WTC11 (cell line): ENCODE results near the gene GGA1.

ENCODE experiments used
- ATF1 ChIP-seq: sonication (generic); formaldehyde crosslinking; IDR thresholded peaks from 2 replicates; pipeline ENCODE4 v1.8.1; 2023; ENCODE audit warnings: mild to moderate bottlenecking, moderate library complexity, missing genetic modification reagents
- CREM ChIP-seq: sonication (generic); formaldehyde crosslinking; IDR thresholded peaks from 2 replicates; pipeline ENCODE4 v1.8.1; 2022; ENCODE audit warnings: mild to moderate bottlenecking, missing genetic modification reagents, moderate library complexity
- IRF2 ChIP-seq: sonication (generic); formaldehyde crosslinking; IDR thresholded peaks from 2 replicates; pipeline ENCODE4 v1.8.0; 2022; ENCODE audit warnings: low read depth, missing genetic modification reagents, borderline replicate concordance
- TP53 ChIP-seq: sonication (generic); formaldehyde crosslinking; IDR thresholded peaks from 2 replicates; pipeline ENCODE4 v1.8.1; 2023; ENCODE audit warnings: mild to moderate bottlenecking, missing genetic modification reagents
- TF ChIP-seq, protein P1 (sequence below): fragments of 200-600 bp; IDR thresholded peaks from 2 replicates; pipeline ENCODE4 v1.8.0; 2022; ENCODE audit warnings: antibody characterized with exemption
- TF ChIP-seq, protein P2 (sequence below): sonication (generic); formaldehyde crosslinking; IDR thresholded peaks from 2 replicates; pipeline ENCODE4 v1.8.0; 2022; ENCODE audit warnings: mild to moderate bottlenecking, missing genetic modification reagents
- TF ChIP-seq, protein P3 (sequence below): fragments of 250-450 bp; sonication (Bioruptor Pico); IDR thresholded peaks from 2 replicates; pipeline ENCODE4 v2.1.2; 2022; ENCODE audit warnings: mild to moderate bottlenecking, moderate library complexity
- TF ChIP-seq, protein P4 (sequence below): sonication (generic); formaldehyde crosslinking; IDR thresholded peaks from 2 replicates; pipeline ENCODE4 v1.8.1; 2023; ENCODE audit warnings: mild to moderate bottlenecking, moderate library complexity, missing genetic modification reagents
- TF ChIP-seq, protein P5 (sequence below): sonication (generic); formaldehyde crosslinking; IDR thresholded peaks from 2 replicates; pipeline ENCODE4 v1.8.1; 2022; ENCODE audit warnings: low read depth, missing genetic modification reagents, borderline replicate concordance

DNA sequence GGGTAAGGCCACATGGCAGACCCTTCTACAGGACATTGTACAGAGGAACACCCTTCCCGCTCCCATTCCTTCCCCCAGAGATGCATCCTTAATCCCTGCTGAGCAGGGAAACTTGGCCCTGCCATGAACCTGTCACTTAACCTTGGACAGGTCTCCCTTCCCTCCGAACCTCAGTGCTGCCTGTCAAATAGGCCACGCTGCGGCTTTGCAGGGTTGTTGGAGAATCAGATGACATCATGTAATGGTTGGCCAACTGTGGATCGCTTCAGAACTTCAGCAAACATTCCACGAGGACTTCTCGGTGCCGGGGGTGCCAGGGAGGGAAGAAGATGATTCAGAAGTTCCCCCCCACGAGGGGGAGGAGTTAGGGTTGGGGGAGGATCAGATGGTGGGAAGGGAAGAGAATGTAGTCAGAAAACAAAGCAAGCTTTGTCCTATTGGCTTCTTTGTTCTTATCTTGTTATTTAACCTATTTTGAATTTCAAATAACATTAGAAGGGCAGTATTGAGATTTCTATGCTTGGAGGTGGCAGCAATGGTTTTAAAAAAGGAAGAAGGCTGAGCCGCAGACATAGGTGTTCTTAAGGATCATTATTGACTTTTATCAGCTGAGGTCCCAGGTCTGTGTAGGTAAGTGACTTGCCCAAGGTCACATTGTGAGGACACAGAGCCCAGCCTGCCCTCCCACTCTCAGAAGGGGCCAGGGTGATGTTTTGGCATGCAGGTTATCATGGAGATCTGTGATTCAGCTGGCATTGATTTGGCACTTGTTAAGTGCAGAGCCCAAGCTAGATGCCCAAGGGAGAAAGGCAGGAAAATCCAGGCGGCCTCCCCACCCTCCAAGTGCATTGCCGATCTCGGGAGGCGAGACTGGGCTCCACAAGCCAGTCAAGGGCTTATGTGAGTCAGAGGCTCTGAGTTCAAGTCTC is 45.2 kb upstream of the GGA1 start:
- TF ChIP-seq TP53 (CRISPR knock-in tag) (no peak), CREM (no peak), IRF2 (CRISPR knock-in tag) (no peak), ATF1 (CRISPR knock-in tag) (no peak)
- TF ChIP-seq, protein P1, sequence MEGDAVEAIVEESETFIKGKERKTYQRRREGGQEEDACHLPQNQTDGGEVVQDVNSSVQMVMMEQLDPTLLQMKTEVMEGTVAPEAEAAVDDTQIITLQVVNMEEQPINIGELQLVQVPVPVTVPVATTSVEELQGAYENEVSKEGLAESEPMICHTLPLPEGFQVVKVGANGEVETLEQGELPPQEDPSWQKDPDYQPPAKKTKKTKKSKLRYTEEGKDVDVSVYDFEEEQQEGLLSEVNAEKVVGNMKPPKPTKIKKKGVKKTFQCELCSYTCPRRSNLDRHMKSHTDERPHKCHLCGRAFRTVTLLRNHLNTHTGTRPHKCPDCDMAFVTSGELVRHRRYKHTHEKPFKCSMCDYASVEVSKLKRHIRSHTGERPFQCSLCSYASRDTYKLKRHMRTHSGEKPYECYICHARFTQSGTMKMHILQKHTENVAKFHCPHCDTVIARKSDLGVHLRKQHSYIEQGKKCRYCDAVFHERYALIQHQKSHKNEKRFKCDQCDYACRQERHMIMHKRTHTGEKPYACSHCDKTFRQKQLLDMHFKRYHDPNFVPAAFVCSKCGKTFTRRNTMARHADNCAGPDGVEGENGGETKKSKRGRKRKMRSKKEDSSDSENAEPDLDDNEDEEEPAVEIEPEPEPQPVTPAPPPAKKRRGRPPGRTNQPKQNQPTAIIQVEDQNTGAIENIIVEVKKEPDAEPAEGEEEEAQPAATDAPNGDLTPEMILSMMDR, result no peak
- TF ChIP-seq, protein P2, sequence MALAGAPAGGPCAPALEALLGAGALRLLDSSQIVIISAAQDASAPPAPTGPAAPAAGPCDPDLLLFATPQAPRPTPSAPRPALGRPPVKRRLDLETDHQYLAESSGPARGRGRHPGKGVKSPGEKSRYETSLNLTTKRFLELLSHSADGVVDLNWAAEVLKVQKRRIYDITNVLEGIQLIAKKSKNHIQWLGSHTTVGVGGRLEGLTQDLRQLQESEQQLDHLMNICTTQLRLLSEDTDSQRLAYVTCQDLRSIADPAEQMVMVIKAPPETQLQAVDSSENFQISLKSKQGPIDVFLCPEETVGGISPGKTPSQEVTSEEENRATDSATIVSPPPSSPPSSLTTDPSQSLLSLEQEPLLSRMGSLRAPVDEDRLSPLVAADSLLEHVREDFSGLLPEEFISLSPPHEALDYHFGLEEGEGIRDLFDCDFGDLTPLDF, result no peak
- TF ChIP-seq, protein P3, sequence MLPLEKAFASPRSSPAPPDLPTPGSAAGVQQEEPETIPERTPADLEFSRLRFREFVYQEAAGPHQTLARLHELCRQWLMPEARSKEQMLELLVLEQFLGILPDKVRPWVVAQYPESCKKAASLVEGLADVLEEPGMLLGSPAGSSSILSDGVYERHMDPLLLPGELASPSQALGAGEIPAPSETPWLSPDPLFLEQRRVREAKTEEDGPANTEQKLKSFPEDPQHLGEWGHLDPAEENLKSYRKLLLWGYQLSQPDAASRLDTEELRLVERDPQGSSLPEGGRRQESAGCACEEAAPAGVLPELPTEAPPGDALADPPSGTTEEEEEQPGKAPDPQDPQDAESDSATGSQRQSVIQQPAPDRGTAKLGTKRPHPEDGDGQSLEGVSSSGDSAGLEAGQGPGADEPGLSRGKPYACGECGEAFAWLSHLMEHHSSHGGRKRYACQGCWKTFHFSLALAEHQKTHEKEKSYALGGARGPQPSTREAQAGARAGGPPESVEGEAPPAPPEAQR, result no peak
- TF ChIP-seq, protein P4, sequence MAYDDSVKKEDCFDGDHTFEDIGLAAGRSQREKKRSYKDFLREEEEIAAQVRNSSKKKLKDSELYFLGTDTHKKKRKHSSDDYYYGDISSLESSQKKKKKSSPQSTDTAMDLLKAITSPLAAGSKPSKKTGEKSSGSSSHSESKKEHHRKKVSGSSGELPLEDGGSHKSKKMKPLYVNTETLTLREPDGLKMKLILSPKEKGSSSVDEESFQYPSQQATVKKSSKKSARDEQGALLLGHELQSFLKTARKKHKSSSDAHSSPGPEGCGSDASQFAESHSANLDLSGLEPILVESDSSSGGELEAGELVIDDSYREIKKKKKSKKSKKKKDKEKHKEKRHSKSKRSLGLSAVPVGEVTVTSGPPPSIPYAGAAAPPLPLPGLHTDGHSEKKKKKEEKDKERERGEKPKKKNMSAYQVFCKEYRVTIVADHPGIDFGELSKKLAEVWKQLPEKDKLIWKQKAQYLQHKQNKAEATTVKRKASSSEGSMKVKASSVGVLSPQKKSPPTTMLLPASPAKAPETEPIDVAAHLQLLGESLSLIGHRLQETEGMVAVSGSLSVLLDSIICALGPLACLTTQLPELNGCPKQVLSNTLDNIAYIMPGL (CRISPR knock-in tag), result no peak
- TF ChIP-seq, protein P5, sequence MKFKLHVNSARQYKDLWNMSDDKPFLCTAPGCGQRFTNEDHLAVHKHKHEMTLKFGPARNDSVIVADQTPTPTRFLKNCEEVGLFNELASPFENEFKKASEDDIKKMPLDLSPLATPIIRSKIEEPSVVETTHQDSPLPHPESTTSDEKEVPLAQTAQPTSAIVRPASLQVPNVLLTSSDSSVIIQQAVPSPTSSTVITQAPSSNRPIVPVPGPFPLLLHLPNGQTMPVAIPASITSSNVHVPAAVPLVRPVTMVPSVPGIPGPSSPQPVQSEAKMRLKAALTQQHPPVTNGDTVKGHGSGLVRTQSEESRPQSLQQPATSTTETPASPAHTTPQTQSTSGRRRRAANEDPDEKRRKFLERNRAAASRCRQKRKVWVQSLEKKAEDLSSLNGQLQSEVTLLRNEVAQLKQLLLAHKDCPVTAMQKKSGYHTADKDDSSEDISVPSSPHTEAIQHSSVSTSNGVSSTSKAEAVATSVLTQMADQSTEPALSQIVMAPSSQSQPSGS (CRISPR knock-in tag), result no peak
